GM12875 (cell line): ENCODE measurements around the gene TOP2B.

Source experiments
- H3K4me3 ChIP-seq: one replicate; pipeline ENCODE4 v1.5.1; 2011; ENCODE audit warnings: low read depth, low read length, control low read depth
- TF ChIP-seq, protein P1 (sequence below): IDR thresholded peaks from 2 replicates; pipeline ENCODE4 v1.5.1; 2011; ENCODE audit warnings: low read depth, mild to moderate bottlenecking, control low read depth, inconsistent platforms, low read length, moderate library complexity, borderline replicate concordance; ENCODE audit not compliant: insufficient read depth

Gene TOP2B

DNA sequence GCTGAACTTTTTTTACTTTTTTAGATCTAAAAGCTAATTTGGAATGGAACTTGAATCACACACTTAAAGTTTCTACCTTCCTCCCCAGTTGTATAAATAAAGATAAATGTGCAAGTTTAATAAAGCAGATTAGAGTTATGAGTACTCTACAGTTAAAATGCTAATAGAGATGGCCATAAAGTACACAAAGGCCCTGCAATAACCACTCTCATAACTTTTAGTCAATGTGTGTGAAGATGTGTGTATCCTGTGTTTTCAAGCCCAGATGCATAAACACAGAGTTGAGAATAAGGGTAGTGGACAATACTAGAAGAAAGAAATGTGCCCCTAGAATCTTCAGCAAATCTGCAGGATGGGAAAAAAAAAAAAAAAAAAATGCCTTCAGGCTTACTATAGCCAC is 45.3 kb downstream of the TOP2B start:
- no peak overlapping the region for H3K4me3 ChIP-seq
- TF ChIP-seq, protein P1, sequence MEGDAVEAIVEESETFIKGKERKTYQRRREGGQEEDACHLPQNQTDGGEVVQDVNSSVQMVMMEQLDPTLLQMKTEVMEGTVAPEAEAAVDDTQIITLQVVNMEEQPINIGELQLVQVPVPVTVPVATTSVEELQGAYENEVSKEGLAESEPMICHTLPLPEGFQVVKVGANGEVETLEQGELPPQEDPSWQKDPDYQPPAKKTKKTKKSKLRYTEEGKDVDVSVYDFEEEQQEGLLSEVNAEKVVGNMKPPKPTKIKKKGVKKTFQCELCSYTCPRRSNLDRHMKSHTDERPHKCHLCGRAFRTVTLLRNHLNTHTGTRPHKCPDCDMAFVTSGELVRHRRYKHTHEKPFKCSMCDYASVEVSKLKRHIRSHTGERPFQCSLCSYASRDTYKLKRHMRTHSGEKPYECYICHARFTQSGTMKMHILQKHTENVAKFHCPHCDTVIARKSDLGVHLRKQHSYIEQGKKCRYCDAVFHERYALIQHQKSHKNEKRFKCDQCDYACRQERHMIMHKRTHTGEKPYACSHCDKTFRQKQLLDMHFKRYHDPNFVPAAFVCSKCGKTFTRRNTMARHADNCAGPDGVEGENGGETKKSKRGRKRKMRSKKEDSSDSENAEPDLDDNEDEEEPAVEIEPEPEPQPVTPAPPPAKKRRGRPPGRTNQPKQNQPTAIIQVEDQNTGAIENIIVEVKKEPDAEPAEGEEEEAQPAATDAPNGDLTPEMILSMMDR, result no peak

DNA sequence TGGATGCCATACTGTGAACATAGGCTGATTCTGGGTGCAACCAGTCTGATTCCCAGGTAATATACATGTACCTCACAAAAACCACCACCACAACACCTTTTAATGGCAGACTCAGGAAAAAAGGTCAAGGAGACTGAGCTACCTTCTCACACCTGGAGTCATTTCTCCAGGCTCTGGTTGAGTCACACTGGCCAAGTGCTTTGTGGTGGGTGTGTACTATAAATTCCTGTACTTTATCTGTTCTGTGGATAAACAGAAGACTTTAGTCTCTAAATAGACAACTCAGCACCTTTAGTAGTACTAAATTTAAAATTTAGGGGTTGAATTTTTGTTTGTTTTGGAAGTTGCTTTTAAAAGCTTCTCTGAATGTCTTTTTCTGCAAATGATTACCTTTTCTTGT is 46.7 kb downstream of the TOP2B start:
- TF ChIP-seq, protein P1, result no peak

DNA sequence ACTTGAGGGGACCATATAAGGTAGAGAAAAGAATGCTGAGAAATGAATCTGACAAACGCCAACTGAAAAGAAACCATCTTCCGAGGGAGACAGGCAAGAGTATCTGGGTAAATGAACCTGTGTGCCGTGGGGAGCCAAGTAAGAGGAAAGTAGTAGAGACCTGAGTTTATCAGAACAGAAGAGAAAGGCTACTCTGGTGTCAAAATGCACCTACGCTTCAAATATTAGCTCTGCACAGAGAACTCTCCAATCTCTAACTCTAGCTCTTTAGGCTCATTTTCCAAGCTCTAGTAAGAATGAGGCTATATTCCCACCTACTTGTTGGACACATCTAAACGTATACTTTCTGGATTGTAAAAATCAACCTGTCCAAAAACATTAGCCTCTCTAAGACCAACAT is 53.5 kb downstream of the TOP2B start:
- TF ChIP-seq, protein P1, result no peak
- no peak overlapping the region for H3K4me3 ChIP-seq

More for the DNA sequence above, 46.7 kb downstream of the TOP2B start:
- H3K4me3 ChIP-seq, result no peak overlapping the region

DNA sequence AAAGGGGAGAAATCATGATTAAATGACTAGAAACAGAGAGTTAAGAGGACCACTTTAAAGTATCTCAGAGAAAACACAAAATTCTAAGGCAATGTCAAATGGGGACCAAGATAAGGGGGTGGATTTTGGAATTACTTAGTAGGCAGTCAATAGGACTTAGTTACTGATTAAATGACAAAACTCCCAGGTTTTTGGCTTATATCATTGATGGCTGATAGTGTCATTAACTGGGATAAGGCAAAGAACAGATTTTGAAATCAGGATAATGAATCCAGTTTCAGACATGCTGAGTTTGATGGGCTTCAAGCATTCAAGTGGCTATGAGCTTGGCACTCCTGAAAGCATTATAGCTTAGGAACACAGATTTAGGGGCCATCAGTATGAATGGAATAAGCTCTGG is 53.9 kb downstream of the TOP2B start:
- TF ChIP-seq, protein P1, result no peak

DNA sequence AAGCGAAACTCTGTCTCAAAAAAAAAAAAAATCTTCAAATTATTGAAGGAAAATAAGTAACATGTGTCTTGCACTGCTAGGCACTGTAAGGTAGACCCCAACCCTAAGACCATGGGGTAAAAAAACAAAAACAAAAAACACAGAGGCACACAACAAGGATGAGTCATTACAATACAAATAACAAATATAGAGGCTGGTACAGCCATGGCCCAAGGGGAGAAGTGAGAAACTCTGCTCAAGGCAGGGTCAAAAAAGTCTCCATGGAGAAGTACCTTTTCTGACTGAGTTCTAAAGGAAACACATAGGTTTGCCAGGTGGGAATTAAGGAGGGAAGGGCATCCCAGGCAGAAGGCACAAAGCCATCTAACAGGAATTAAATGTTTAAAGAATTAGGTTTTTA is 54.5 kb downstream of the TOP2B start:
- H3K4me3 ChIP-seq, result no peak overlapping the region
- TF ChIP-seq, protein P1, result no peak

More for the DNA sequence above, 53.9 kb downstream of the TOP2B start:
- H3K4me3 ChIP-seq, result no peak overlapping the region

DNA sequence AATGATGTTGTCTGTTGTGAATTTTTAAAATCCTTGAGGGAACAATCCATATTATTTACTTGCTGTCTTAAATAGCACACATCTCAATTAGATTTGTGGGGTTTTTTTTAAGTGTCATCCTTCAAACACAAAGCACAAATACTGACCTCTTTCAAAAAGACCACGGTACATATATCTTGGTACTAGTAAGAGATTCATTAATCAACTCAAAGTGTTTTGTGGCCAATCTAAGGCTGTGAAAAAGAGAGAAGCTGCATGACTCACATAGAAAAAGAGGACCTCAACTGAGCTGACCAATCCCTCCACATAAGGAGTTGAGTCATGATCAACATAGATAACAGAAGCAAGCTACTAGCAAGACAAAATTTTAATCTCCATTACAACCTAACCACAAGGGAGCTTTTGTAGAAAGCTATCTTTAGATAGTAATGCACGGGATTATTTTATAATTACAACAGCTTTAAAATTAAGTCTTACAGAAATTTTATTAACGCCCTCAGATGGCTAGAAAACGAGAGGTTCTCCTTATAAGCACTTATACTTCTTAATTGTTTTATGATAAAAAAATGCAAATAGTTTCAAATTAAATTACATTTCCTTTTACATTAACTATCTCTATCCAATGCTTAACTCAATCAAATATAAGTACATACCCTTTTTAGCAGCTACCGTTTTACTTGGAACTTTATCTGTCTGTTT is 60.5 kb downstream of the TOP2B start:
- H3K4me3 ChIP-seq, result no peak overlapping the region
- TF ChIP-seq, protein P1, result no peak

DNA sequence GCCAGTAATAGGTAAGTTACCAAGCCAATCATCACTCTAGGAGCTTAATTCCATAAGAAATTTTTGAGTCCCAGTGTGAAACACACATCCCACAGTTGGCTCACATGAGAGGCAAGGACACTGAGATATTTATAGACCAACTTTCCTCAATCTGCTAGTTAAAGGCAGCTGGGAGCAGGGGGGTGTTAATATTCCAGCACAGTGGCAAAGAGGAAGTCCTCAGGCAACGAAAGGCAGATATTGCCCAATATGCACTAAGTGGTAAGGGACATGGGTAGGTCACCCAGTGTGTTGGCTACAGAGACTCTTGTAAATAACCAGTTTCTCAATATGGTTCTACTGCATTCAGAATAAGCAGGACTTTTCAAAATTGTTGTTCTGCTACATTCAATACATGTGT is 61.0 kb downstream of the TOP2B start:
- TF ChIP-seq, protein P1, result no peak
- no peak overlapping the region for H3K4me3 ChIP-seq
